HG03460 (cell line): ENCODE measurements around the gene OR11H7.
"Not testable (repeated sequence)": the region's sequence is repeated elsewhere in the genome, so short reads cannot be mapped to it uniquely, and the experiment has no call there.

ENCODE experiments used
- ATAC-seq: cut with Tn5 transposase; IDR thresholded peaks from one replicate; pipeline ENCODE4 v1.9.1; 2021; ENCODE audit not compliant: unreplicated experiment

The OR11H7 gene

DNA sequence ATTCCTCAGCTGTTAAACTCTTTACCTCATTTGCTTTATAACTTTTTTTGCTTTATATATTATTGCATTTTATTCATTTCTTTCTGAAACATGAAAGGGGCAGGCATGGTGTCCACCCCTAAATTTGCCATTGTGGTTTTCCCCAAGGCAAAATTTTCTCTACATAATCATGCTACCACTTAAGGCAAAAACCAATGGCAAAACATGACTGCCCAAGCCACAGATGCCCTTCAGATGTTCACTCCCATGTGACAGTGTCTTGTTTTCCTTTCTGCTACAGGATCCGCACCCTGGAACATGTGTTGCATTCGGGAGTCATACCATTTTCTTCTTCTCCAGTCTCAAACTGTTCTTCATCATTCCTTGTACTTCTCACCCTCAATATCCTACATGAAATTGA, 48.6 kb downstream of the OR11H7 start:
- no peak for ATAC-seq

DNA sequence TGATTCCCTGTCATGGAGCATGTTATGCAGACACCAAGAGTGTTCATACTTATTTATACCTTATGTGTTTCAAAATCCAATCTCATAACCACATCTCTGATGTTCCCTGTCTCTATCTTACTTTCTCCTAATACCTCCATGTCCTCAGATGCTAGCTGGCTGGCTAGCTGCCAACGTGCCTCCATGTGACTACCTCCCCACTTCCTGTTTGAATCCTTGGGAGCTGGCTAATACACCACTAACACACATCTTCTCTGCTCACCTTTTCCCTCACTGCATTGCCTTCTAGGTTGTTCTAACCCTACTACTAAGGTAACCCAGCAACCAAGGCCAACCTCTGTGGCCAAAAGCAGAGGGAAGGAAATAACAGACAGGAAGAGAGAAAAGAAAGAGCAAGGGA, 49.6 kb downstream of the OR11H7 start:
- no peak for ATAC-seq

DNA sequence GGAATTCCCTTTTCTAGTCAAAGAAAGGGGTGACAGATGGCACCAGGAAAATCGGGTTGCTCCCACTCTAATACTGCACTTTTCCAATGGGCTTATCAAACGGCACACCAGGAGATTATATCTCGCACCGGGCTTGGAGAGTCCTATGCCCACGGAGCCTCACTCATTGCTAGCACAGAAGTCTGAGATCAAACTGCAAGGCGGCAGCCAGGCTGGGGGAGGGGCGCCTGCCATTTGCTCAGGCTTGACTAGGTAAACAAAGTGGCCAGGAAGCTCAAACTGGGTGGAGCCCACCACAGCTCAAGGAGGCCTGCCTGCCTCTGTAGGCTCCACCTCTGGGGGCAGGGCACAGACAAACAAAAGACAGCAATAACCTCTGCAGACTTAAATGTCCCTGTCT, 51.5 kb downstream of the OR11H7 start:
- not testable (repeated sequence) for ATAC-seq
